Dendritic cell treated with granulocyte-macrophage colony-stimulating factor and Interleukin-4, amounts not matched to agents 40 ng/mL and 50 ng/mL, for 4 days (primary cell): ENCODE measurements around the gene LSP1.

Experiments
- H3K27ac Mint-ChIP-seq: one replicate; pipeline ENCODE4 v1.8.0; 2022; ENCODE audit warnings: mild to moderate bottlenecking, mixed read lengths
- H3K27me3 Mint-ChIP-seq: one replicate; pipeline ENCODE4 v1.8.0; 2022; ENCODE audit warnings: mild to moderate bottlenecking, mixed read lengths
- H3K36me3 Mint-ChIP-seq: one replicate; pipeline ENCODE4 v1.8.0; 2022; ENCODE audit warnings: low read depth, mixed read lengths
- H3K4me1 Mint-ChIP-seq: one replicate; pipeline ENCODE4 v1.8.0; 2022; ENCODE audit warnings: low read depth, mixed read lengths
- H3K4me3 Mint-ChIP-seq: one replicate; pipeline ENCODE4 v1.8.0; 2022; ENCODE audit warnings: mild to moderate bottlenecking, moderate library complexity, mixed read lengths
- H3K9me3 Mint-ChIP-seq: one replicate; pipeline ENCODE4 v1.8.0; 2022; ENCODE audit warnings: mixed read lengths
- intact Hi-C: fragments of 100-400 bp; cut with micrococcal nuclease; formaldehyde crosslinking; loops from one replicate; pipeline ENCODE4 v1.15.0; 2022

Gene LSP1

GRCh38 chr11:1844221-1845094, 8.4 kb upstream of the LSP1 start:
- intact Hi-C loops: no loop called here
- peaks cover 94% of the 10 kb centered on the region for H3K4me1 Mint-ChIP-seq
- H3K27me3 Mint-ChIP-seq: no peaks in the 10 kb centered on the region
- H3K9me3 Mint-ChIP-seq: no peaks in the 10 kb centered on the region
- peak overlapping the region; percentile 86 for H3K27ac Mint-ChIP-seq
- H3K36me3 Mint-ChIP-seq: peaks cover 44% of the 10 kb centered on the region
- peak overlapping the region; percentile 72 for H3K4me3 Mint-ChIP-seq

GRCh38 chr11:1845095-1845429, 7.8 kb upstream of the LSP1 start:
- H3K27ac Mint-ChIP-seq: peak overlapping the region; percentile 86
- peaks cover 94% of the 10 kb centered on the region for H3K4me1 Mint-ChIP-seq
- intact Hi-C loops: no loop called here

GRCh38 chr11:1845561-1846452, 7.1 kb upstream of the LSP1 start:
- Mint-ChIP-seq H3K9me3 (no peaks in the 10 kb centered on the region), H3K36me3 (peaks cover 44% of the 10 kb centered on the region), H3K27ac (peak overlapping the region; percentile 86), H3K27me3 (no peaks in the 10 kb centered on the region), H3K4me1 (peaks cover 93% of the 10 kb centered on the region), H3K4me3 (peak overlapping the region; percentile 72)
- intact Hi-C loops: no loop called here

More at GRCh38 chr11:1845095-1845429, 7.8 kb upstream of the LSP1 start:
- Mint-ChIP-seq H3K9me3 (no peaks in the 10 kb centered on the region), H3K4me3 (peak overlapping the region; percentile 72), H3K27me3 (no peaks in the 10 kb centered on the region), H3K36me3 (peaks cover 44% of the 10 kb centered on the region)

GRCh38 chr11:1846453-1846932, 6.4 kb upstream of the LSP1 start:
- H3K36me3 Mint-ChIP-seq: peaks cover 44% of the 10 kb centered on the region
- H3K9me3 Mint-ChIP-seq: no peaks in the 10 kb centered on the region
- H3K27me3 Mint-ChIP-seq: no peaks in the 10 kb centered on the region
- intact Hi-C loops: no loop called here
- peak overlapping the region; percentile 72 for H3K4me3 Mint-ChIP-seq
- peaks cover 96% of the 10 kb centered on the region for H3K4me1 Mint-ChIP-seq
- peak overlapping the region; percentile 86 for H3K27ac Mint-ChIP-seq

GRCh38 chr11:1847006-1847735, 5.7 kb upstream of the LSP1 start:
- intact Hi-C loops: no loop called here
- Mint-ChIP-seq H3K36me3 (peaks cover 44% of the 10 kb centered on the region), H3K27me3 (no peaks in the 10 kb centered on the region), H3K4me3 (peak overlapping the region; percentile 72), H3K27ac (peak overlapping the region; percentile 86), H3K9me3 (no peaks in the 10 kb centered on the region), H3K4me1 (peaks cover 96% of the 10 kb centered on the region)

- Mint-ChIP-seq H3K27me3 (no peaks in the 10 kb centered on the region), H3K9me3 (no peaks in the 10 kb centered on the region), H3K27ac (peak overlapping the region; percentile 86), H3K4me3 (peak overlapping the region; percentile 72), H3K36me3 (peaks cover 48% of the 10 kb centered on the region), H3K4me1 (peaks cover 99% of the 10 kb centered on the region)
- intact Hi-C loops: no loop called here
Measured at GRCh38 chr11:1847926-1848639, 4.8 kb upstream of the LSP1 start.

GRCh38 chr11:1848640-1849430, 4.0 kb upstream of the LSP1 start:
- intact Hi-C loops: no loop called here
- peak overlapping the region; percentile 72 for H3K4me3 Mint-ChIP-seq

GRCh38 chr11:1851468-1852180, 1.3 kb upstream of the LSP1 start:
- intact Hi-C loops: no loop called here
- peak overlapping the region; percentile 86 for H3K27ac Mint-ChIP-seq
- peaks cover 58% of the 10 kb centered on the region for H3K36me3 Mint-ChIP-seq
- no peaks in the 10 kb centered on the region for H3K27me3 Mint-ChIP-seq
- no peaks in the 10 kb centered on the region for H3K9me3 Mint-ChIP-seq
- peak overlapping the region; percentile 88 for H3K4me3 Mint-ChIP-seq
- H3K4me1 Mint-ChIP-seq: peaks cover 98% of the 10 kb centered on the region

More at GRCh38 chr11:1848640-1849430, 4.0 kb upstream of the LSP1 start:
- Mint-ChIP-seq H3K36me3 (peaks cover 51% of the 10 kb centered on the region), H3K27me3 (no peaks in the 10 kb centered on the region), H3K27ac (peak overlapping the region; percentile 86), H3K9me3 (no peaks in the 10 kb centered on the region), H3K4me1 (peaks cover 99% of the 10 kb centered on the region)

GRCh38 chr11:1852271-1852876, 510 bp upstream of the LSP1 start:
- Mint-ChIP-seq H3K27me3 (no peaks in the 10 kb centered on the region), H3K4me1 (peaks cover 97% of the 10 kb centered on the region), H3K4me3 (peak overlapping the region; percentile 88), H3K36me3 (peaks cover 50% of the 10 kb centered on the region), H3K9me3 (no peaks in the 10 kb centered on the region), H3K27ac (peak overlapping the region; percentile 86)
- intact Hi-C loops: no loop called here

GRCh38 chr11:1853376-1854131, 670 bp downstream of the LSP1 start:
- intact Hi-C loops: no loop called here
- Mint-ChIP-seq H3K36me3 (peaks cover 48% of the 10 kb centered on the region), H3K4me1 (peaks cover 97% of the 10 kb centered on the region), H3K27ac (peak overlapping the region; percentile 86), H3K9me3 (no peaks in the 10 kb centered on the region), H3K27me3 (no peaks in the 10 kb centered on the region), H3K4me3 (peak overlapping the region; percentile 88)

GRCh38 chr11:1854132-1854948, 1.5 kb downstream of the LSP1 start:
- Mint-ChIP-seq H3K27me3 (no peaks in the 10 kb centered on the region), H3K27ac (peak overlapping the region; percentile 86), H3K4me1 (peaks cover 92% of the 10 kb centered on the region), H3K4me3 (peak overlapping the region; percentile 88), H3K9me3 (no peaks in the 10 kb centered on the region), H3K36me3 (peaks cover 48% of the 10 kb centered on the region)
- intact Hi-C loops: no loop called here
